ENCODE results near the gene OR8H2.
"Not testable (repeated sequence)": the region's sequence is repeated elsewhere in the genome, so short reads cannot be mapped to it uniquely, and the experiment has no call there.

Gene OR8H2

GRCh38 chr11:56103210-56103737 is at the start of gene OR8H2:
OR8H2 (plus strand) TSS chr11:56103687; CDS start chr11:56105043, 1,356 bp downstream.
- DNase-seq: no peak

GRCh38 chr11:56056366-56056765 is 47.1 kb upstream of the OR8H2 start:
- not testable (repeated sequence) for DNase-seq

- not testable (repeated sequence) for DNase-seq
These were observed 45.7 kb upstream of the OR8H2 start for GRCh38 chr11:56057661-56058237.

- not testable (repeated sequence) for DNase-seq
These were observed 45.2 kb upstream of the OR8H2 start for GRCh38 chr11:56058260-56058780.

GRCh38 chr11:56066980-56067379 is 36.5 kb upstream of the OR8H2 start:
- DNase-seq: no peak

- no peak for DNase-seq
These were observed 13.8 kb upstream of the OR8H2 start for GRCh38 chr11:56089697-56090096.

GRCh38 chr11:56093008-56093407 is 10.5 kb upstream of the OR8H2 start, which contains the start of gene OR8I2:
OR8I2 (plus strand) TSS chr11:56093308; CDS start chr11:56093308, 0 bp downstream.
- DNase-seq: no peak

GRCh38 chr11:56122073-56122472 is 18.6 kb downstream of the OR8H2 start, which contains the start of gene OR8H3:
OR8H3 (plus strand) TSS chr11:56122373; CDS start chr11:56122373, 0 bp downstream.
- no peak for DNase-seq

GRCh38 chr11:56140151-56140661 is 36.7 kb downstream of the OR8H2 start, which contains the start of gene OR8J3:
OR8J3 (minus strand) TSS chr11:56140201; CDS start chr11:56137718, 2,483 bp downstream.
- DNase-seq: no peak

GRCh38 chr11:56143681-56144080 is 40.2 kb downstream of the OR8H2 start:
- not testable (repeated sequence) for DNase-seq

- DNase-seq: no peak
These were observed 47.9 kb downstream of the OR8H2 start for GRCh38 chr11:56151376-56151775.

- DNase-seq: no peak
These were observed 48.8 kb downstream of the OR8H2 start for GRCh38 chr11:56152333-56152732.

All from activated gamma-delta T cell treated with Interleukin-2 at 50 U/mL for 16 hours (primary cell).